Esophagus muscularis mucosa (tissue), 4 donors: ENCODE measurements around the gene NAV2. TPM values are rescaled to one million over a fixed set of nuclear protein-coding genes. Genes with fewer than 3 reads are reported as not detected.

Experiments
- DNase-seq: peaks from one replicate; pipeline ENCODE4 v3.0.0-alpha.2; 2017; ENCODE audit errors: extremely low spot score
- H3K27ac ChIP-seq, 4 donors: fragments of 200-600 bp; sonication (generic); replicated peaks in 1 of 4; 1 replicate in 3 of 4; 2 replicates in 1 of 4; pipeline ENCODE4 v1.5.1; 2016 to 2019; ENCODE audit warnings: mild to moderate bottlenecking in 1 of 4
- H3K27me3 ChIP-seq, 4 donors: fragments of 200-600 bp; sonication (generic); one replicate each; pipeline versions ENCODE4 v1.5.1 to v1.6.0; 2016 to 2019
- H3K36me3 ChIP-seq, 4 donors: fragments of 200-600 bp; sonication (generic); one replicate each; pipeline ENCODE4 v1.5.1; 2016 to 2019
- H3K4me1 ChIP-seq, 4 donors: fragments of 200-600 bp; sonication (generic); one replicate each; pipeline ENCODE4 v1.5.1; 2016 to 2019
- H3K4me3 ChIP-seq, 4 donors: fragments of 200-600 bp; sonication (generic); 1 replicate in 2 of 4; 2 replicates in 2 of 4; pipeline ENCODE4 v1.5.1; 2016 to 2019; ENCODE audit warnings: mild to moderate bottlenecking in 4 of 4, moderate library complexity in 1 of 4
- H3K9me3 ChIP-seq, 4 donors: fragments of 200-600 bp; sonication (generic); 1 replicate in 3 of 4; 2 replicates in 1 of 4; pipeline ENCODE4 v1.5.1; 2016 to 2019
- CTCF ChIP-seq, 3 experiments: fragments of 200-600 bp in 2 of 3; fragments of 450-650 bp in 1 of 3; sonication (generic) in 2 of 3; IDR thresholded peaks; one replicate each; pipeline ENCODE4 v1.5.1; 2017 to 2019; ENCODE audit warnings: antibody characterized with exemption in 3 of 3, mild to moderate bottlenecking in 2 of 3, moderate library complexity in 1 of 3
- EP300 ChIP-seq: sonication (generic); formaldehyde crosslinking; IDR thresholded peaks from one replicate; pipeline ENCODE4 v1.6.1; 2017; ENCODE audit warnings: antibody characterized with exemption
- POLR2A ChIP-seq: fragments of 450-650 bp; IDR thresholded peaks from one replicate; pipeline ENCODE4 v1.6.1; 2017; ENCODE audit warnings: antibody characterized with exemption, moderate library complexity, mild to moderate bottlenecking, low read depth
- POLR2AphosphoS5 ChIP-seq, 2 donors: sonication (generic); formaldehyde crosslinking; IDR thresholded peaks; one replicate each; pipeline ENCODE4 v1.6.1; 2017; ENCODE audit warnings: antibody characterized with exemption in 2 of 2
- WGBS: methylation state at CpG from one replicate; pipeline ENCODE4 v1.1.5; 2018; 5-methylcytosine and 5-hydroxymethylcytosine counted together
- intact Hi-C: fragments of 100-400 bp; cut with DNase I; formaldehyde crosslinking; loops from one replicate; pipeline ENCODE4 v1.15.1; 2023
- total RNA-seq, 4 donors: library from RNA; depleted of rRNA; stranded (reverse); fragments of >200 nt; gene quantifications; one replicate each; pipeline versions ENCODE4 v1.1.0 to v1.2.1, GENCODE V29; 2016

NAV2 gene
- total RNA-seq, 4 donors from 2014 or later: 21.9 to 57.0 (median 37.5) TPM

DNA sequence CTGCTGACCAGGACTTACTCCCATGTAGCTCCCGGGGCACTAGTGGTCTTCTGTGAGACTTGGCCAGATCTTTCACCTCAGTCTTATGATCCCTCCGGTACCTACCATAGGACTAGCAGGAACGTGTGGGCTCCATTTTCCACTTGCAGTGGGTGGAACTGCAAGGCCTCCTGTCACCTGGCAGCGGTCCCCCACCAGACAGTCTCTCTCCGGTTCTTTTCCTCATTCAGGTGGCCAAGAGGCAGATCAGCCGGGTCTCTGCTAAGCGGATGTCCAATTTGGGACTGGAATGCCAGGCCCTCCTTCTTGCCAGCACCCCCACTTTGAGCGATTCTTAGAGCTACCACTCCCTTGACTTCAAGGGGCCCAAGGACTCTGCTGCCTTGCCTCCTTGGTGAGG lies 158.9 kb downstream of the NAV2 start:
- Histone ChIP-seq H3K9me3 (no peaks in the 10 kb centered on the region), H3K27ac (no peak overlapping the region), H3K4me3 (no peak overlapping the region), H3K4me1 (peaks cover 36 to 44% (median 40%) of the 10 kb centered on the region in 4 donors), H3K36me3 (peaks cover 0 to 41% (median 9%) of the 10 kb centered on the region in 4 donors), H3K27me3 (no peaks in the 10 kb centered on the region)
- DNase-seq: no peak
- intact Hi-C loops: no loop called here
- WGBS: 74% methylated on average over 8 of the region's 8 CpGs
- no peak for TF ChIP-seq EP300

GRCh38 chr11:19872512-19873145 lies 160.0 kb downstream of the NAV2 start:
- H3K4me1 ChIP-seq: peaks cover 28 to 33% (median 30%) of the 10 kb centered on the region in 4 donors
- no peak overlapping the region for H3K4me3 ChIP-seq
- no peak for TF ChIP-seq EP300
- no peak for TF ChIP-seq POLR2A
- no peak for TF ChIP-seq CTCF (IDR thresholded peaks at IDR 0.05)
- TF ChIP-seq POLR2AphosphoS5 (IDR thresholded peaks at IDR 0.05): no peak
- peaks cover 0 to 41% (median 9%) of the 10 kb centered on the region in 4 donors for H3K36me3 ChIP-seq
- DNase-seq: no peak
- no peaks in the 10 kb centered on the region for H3K27me3 ChIP-seq
- intact Hi-C loops: no loop called here
- no peak overlapping the region for H3K27ac ChIP-seq
- H3K9me3 ChIP-seq: no peaks in the 10 kb centered on the region
- WGBS: 87% methylated on average over 4 of the region's 4 CpGs

- H3K27me3 ChIP-seq: no peaks in the 10 kb centered on the region
- H3K27ac ChIP-seq: no peak overlapping the region
- TF ChIP-seq EP300 (no peak), POLR2AphosphoS5 (IDR thresholded peaks at IDR 0.05) (no peak), CTCF (IDR thresholded peaks at IDR 0.05) (no peak)
- 100% methylated on average over 1 of the region's 1 CpG for WGBS
- H3K4me1 ChIP-seq: peaks cover 20 to 32% (median 28%) of the 10 kb centered on the region in 4 donors
- intact Hi-C loops: no loop called here
- no peaks in the 10 kb centered on the region for H3K9me3 ChIP-seq
- H3K36me3 ChIP-seq: peaks cover 0 to 41% (median 9%) of the 10 kb centered on the region in 4 donors
- H3K4me3 ChIP-seq: no peak overlapping the region
- no peak for DNase-seq
These were observed 161.1 kb downstream of the NAV2 start for GRCh38 chr11:19873730-19874129.

- intact Hi-C loops: no loop called here
- no peaks in the 10 kb centered on the region for H3K27me3 ChIP-seq
- no peak for TF ChIP-seq CTCF (IDR thresholded peaks at IDR 0.05)
- no peak for TF ChIP-seq EP300
- TF ChIP-seq POLR2A: no peak
- no peak for TF ChIP-seq POLR2AphosphoS5 (IDR thresholded peaks at IDR 0.05)
- no peak overlapping the region for H3K27ac ChIP-seq
- no peak overlapping the region for H3K4me3 ChIP-seq
- H3K36me3 ChIP-seq: peaks cover 0 to 36% (median 9%) of the 10 kb centered on the region in 4 donors
- no peak for DNase-seq
- H3K4me1 ChIP-seq: peaks cover 18 to 32% (median 28%) of the 10 kb centered on the region in 4 donors
- no peaks in the 10 kb centered on the region for H3K9me3 ChIP-seq
These were observed 161.6 kb downstream of the NAV2 start for GRCh38 chr11:19874266-19874665.

DNA sequence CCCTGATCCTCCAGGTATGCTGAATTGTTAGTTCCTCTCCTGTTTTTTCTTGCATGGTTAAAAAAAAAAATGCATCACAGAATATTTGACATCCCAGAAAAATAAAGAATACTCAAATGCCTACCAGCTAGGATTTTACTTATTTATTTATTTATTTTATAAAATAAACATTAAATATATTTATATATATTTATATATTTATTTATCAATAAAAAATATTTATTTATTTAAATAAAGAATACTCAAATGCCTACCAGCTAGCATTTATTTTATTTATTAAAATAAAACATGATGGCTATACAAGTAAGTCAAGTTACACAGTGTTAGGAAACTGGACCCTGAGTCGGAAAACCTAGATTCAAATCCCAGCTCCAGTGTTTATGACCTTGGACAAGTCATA lies 164.1 kb downstream of the NAV2 start:
- DNase-seq: no peak
- intact Hi-C loops: no loop called here
- H3K27me3 ChIP-seq: no peaks in the 10 kb centered on the region
- peaks cover 3 to 22% (median 20%) of the 10 kb centered on the region in 4 donors for H3K4me1 ChIP-seq
- no peak overlapping the region for H3K27ac ChIP-seq
- H3K9me3 ChIP-seq: no peaks in the 10 kb centered on the region
- TF ChIP-seq CTCF (IDR thresholded peaks at IDR 0.05) (no peak), EP300 (no peak), POLR2A (no peak), POLR2AphosphoS5 (IDR thresholded peaks at IDR 0.05) (no peak)
- WGBS: 96% methylated on average over 1 of the region's 1 CpG
- H3K4me3 ChIP-seq: no peak overlapping the region
- peaks cover 4 to 39% (median 17%) of the 10 kb centered on the region in 4 donors for H3K36me3 ChIP-seq
